Spinal cord (tissue), 10 donors: ENCODE data around the gene VPS37D. TPM values are rescaled to one million over a fixed set of nuclear protein-coding genes. Genes with fewer than 3 reads are reported as not detected.
"Not testable (repeated sequence)": the region's sequence is repeated elsewhere in the genome, so short reads cannot be mapped to it uniquely, and the experiment has no call there.

Experiments used
- DNase-seq, 6 donors: peaks; one replicate each; pipeline versions ENCODE4 v3.0.0 to v3.0.0-alpha.2; 2013 to 2015; ENCODE audit warnings: low spot score in 6 of 6, low read depth in 4 of 6
- H3K27ac ChIP-seq: one replicate; pipeline ENCODE4 v1.5.1; 2013; ENCODE audit warnings: low read depth, low read length, control low read depth
- H3K27me3 ChIP-seq: one replicate; pipeline ENCODE4 v1.6.1; 2013; ENCODE audit warnings: low read length; ENCODE audit not compliant: control insufficient read depth, insufficient read depth
- H3K36me3 ChIP-seq: one replicate; pipeline ENCODE4 v1.6.1; 2013; ENCODE audit warnings: low read length; ENCODE audit not compliant: control insufficient read depth, insufficient read depth
- H3K4me1 ChIP-seq: one replicate; pipeline ENCODE4 v1.6.1; 2013; ENCODE audit warnings: low read length; ENCODE audit not compliant: control insufficient read depth, insufficient read depth
- H3K4me3 ChIP-seq: one replicate; pipeline ENCODE4 v1.5.1; 2013; ENCODE audit warnings: low read depth, low read length, control low read depth
- H3K9me3 ChIP-seq: one replicate; pipeline ENCODE4 v1.6.1; 2013; ENCODE audit warnings: low read length; ENCODE audit not compliant: control insufficient read depth, insufficient read depth
- WGBS: methylation state at CpG from one replicate; pipeline ENCODE4 v1.1.5; 2013; ENCODE audit warnings: missing lambda C conversion rate; ENCODE audit not compliant: insufficient coverage; 5-methylcytosine and 5-hydroxymethylcytosine counted together
- polyA plus RNA-seq, 2 donors: library from polyadenylated mRNA; unstranded; fragments of 120-200 nt; gene quantifications; one replicate each; pipeline ENCODE4 v1.2.1, GENCODE V29; 2013; ENCODE audit not compliant: insufficient read length in 2 of 2
- total RNA-seq, 2 donors: library from RNA; depleted of rRNA in 1 of 2; stranded (reverse); fragments of 120-200 nt in 1 of 2; fragments of >200 nt in 1 of 2; gene quantifications; one replicate each; pipeline versions ENCODE4 v1.2.3 to v1.2.4, GENCODE V29; 2013 to 2014
- donor health status: healthy.

VPS37D gene
- total and polyA plus RNA-seq, 4 donors, result 8.9 to 29.2 (median 21.0) TPM

DNA sequence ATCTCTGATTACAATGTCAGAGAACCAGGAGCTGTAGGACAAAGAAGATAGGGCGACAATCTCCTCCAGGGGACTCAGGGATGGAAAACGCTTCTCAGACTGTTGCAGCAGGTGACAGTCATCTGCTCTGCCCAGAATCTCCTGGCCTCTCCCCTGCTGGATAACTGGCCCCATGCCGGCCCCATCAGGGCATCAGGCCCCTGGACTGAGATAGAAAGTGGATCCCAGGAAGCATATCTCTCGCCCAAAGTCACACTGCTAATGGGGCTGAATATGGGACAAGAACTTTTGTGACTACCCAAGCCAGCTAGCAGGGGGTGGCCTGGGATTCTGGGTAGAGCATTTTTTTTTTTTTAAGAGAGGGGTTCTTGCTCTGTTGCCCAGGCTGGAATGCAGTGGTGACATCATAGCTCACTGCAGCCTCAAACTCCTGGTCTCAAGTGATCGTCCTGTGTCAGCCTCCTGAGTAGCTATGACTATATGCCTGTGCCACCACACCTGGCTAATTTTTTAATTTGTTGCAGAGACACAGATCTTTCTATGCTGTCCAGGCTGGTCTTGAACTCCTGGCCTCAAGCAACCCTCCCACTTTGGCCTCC is 22.8 kb upstream of the VPS37D start:
- H3K27me3 ChIP-seq, result peaks cover 40% of the 10 kb centered on the region

DNA sequence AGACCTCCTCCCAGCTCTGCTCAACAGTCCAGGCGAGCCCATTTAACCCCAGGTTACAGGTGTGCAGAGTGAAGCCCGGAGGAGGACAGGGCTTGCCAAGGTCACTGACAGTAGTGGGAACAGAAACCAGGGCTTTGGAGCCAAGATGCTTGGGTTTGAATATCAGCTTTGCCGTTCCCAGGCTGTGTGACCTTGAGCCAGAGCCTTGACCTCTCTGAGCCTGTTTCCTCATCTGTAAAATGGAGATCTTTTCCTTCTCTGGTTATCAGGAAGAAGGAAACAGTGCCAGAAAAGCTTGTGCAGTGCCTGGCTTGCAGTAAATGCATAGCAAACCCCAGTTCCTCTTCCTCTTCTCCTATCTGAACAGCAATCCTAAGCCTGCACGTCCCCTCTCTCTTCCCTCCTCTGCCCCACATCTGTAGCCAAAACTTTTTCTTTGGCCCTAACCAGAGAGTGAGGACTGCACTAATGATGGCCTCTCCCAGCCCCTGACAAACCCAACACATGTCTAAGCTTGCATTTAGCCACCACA is 21.9 kb upstream of the VPS37D start:
- H3K4me1 ChIP-seq, result peaks cover 11% of the 10 kb centered on the region
- H3K9me3 ChIP-seq, result no peaks in the 10 kb centered on the region
- H3K27me3 ChIP-seq, result peaks cover 48% of the 10 kb centered on the region
- H3K27ac ChIP-seq, result no peak overlapping the region
- DNase-seq, result no peak
- H3K4me3 ChIP-seq, result no peak overlapping the region
- 71% methylated on average over 2 of the region's 4 CpGs for WGBS
- H3K36me3 ChIP-seq, result no peaks in the 10 kb centered on the region

More for the DNA sequence above, 22.8 kb upstream of the VPS37D start:
- Histone ChIP-seq H3K4me3 (no peak overlapping the region), H3K36me3 (no peaks in the 10 kb centered on the region), H3K4me1 (peaks cover 11% of the 10 kb centered on the region), H3K9me3 (no peaks in the 10 kb centered on the region), H3K27ac (no peak overlapping the region)
- WGBS, result 50% methylated on average over 5 of the region's 5 CpGs
- no peak for DNase-seq

- H3K36me3 ChIP-seq, result no peaks in the 10 kb centered on the region
- WGBS, result 38% methylated on average over 16 of the region's 16 CpGs
- H3K27me3 ChIP-seq, result peaks cover 52% of the 10 kb centered on the region
- H3K27ac ChIP-seq, result no peak overlapping the region
- H3K4me3 ChIP-seq, result no peak overlapping the region
- no peaks in the 10 kb centered on the region for H3K9me3 ChIP-seq
- no peak for DNase-seq
- peaks cover 11% of the 10 kb centered on the region for H3K4me1 ChIP-seq
Measured at GRCh38 chr7:73646785-73647724, 20.6 kb upstream of the VPS37D start.

GRCh38 chr7:73647725-73648592 is 19.7 kb upstream of the VPS37D start:
- H3K27ac ChIP-seq, result no peak overlapping the region
- H3K4me1 ChIP-seq, result peaks cover 11% of the 10 kb centered on the region
- no peaks in the 10 kb centered on the region for H3K9me3 ChIP-seq
- H3K4me3 ChIP-seq, result no peak overlapping the region
- DNase-seq, result no peak
- no peaks in the 10 kb centered on the region for H3K36me3 ChIP-seq
- under 1% methylated on average over 62 of the region's 62 CpGs for WGBS
- peaks cover 52% of the 10 kb centered on the region for H3K27me3 ChIP-seq

- 20% methylated on average over 1 of the region's 1 CpG for WGBS
- Histone ChIP-seq H3K36me3 (no peaks in the 10 kb centered on the region), H3K27me3 (peaks cover 52% of the 10 kb centered on the region), H3K4me1 (peaks cover 11% of the 10 kb centered on the region), H3K4me3 (no peak overlapping the region), H3K27ac (no peak overlapping the region), H3K9me3 (no peaks in the 10 kb centered on the region)
- DNase-seq, result no peak
Measured at GRCh38 chr7:73648593-73649332, 18.9 kb upstream of the VPS37D start.

DNA sequence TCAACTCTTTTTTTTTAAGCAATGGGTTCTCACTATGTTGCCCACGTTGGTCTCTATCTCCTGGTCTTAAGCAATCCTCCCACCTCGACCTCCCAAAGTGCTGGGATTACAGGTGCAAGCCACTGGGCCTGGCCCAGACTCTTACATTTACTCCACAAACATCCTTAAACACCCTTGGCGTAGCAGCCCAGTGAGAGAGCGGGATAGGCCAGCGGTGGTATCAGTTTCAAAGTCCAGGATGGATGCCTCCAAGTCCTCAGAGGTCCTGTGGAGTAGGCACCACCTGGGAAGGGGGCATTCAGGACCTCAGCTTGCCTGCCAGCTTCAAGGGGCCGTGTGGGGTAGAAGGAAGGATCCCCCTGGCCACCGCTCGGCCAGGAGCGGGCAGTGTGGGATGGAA is 18.1 kb upstream of the VPS37D start:
- Histone ChIP-seq H3K4me3 (no peak overlapping the region), H3K9me3 (no peaks in the 10 kb centered on the region), H3K27me3 (peaks cover 52% of the 10 kb centered on the region), H3K36me3 (no peaks in the 10 kb centered on the region), H3K27ac (no peak overlapping the region), H3K4me1 (peaks cover 11% of the 10 kb centered on the region)
- DNase-seq, result no peak
- WGBS, result 50% methylated on average over 5 of the region's 9 CpGs

GRCh38 chr7:73650524-73650923 is 17.1 kb upstream of the VPS37D start:
- Histone ChIP-seq H3K4me1 (peaks cover 11% of the 10 kb centered on the region), H3K4me3 (no peak overlapping the region), H3K27me3 (peaks cover 50% of the 10 kb centered on the region), H3K27ac (no peak overlapping the region), H3K36me3 (no peaks in the 10 kb centered on the region), H3K9me3 (no peaks in the 10 kb centered on the region)
- WGBS, result 57% methylated on average over 3 of the region's 5 CpGs
- DNase-seq, result no peak

- Histone ChIP-seq H3K4me3 (no peak overlapping the region), H3K27ac (no peak overlapping the region)
- 70% methylated on average over 4 of the region's 11 CpGs for WGBS
Measured at GRCh38 chr7:73652541-73652949, 15.1 kb upstream of the VPS37D start.

DNA sequence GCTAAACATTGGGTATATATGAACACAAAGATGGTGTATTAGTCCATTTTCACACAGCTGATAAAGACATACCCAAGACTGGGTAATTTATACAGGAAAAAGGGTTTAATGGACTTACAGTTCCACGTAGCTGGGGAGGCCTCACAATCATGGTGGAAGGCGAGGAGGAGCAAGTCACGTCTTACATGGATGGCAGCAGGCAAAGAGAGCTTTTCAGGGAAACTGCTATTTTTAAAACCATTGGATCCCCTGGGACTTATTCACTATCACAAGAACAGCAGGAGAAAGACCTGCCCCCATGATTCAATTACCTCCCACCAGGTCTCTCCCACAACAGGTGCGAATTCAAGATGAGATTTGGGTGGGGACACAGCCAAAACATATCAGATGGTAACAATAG is 12.3 kb upstream of the VPS37D start:
- 95% methylated on average over 2 of the region's 4 CpGs for WGBS
- H3K4me1 ChIP-seq, H3K9me3 ChIP-seq, H3K36me3 ChIP-seq, H3K27ac ChIP-seq, DNase-seq, H3K27me3 ChIP-seq, H3K4me3 ChIP-seq: not testable (repeated sequence)

More at GRCh38 chr7:73652541-73652949, 15.1 kb upstream of the VPS37D start:
- H3K9me3 ChIP-seq, result no peaks in the 10 kb centered on the region
- H3K27me3 ChIP-seq, result peaks cover 30% of the 10 kb centered on the region
- H3K36me3 ChIP-seq, result no peaks in the 10 kb centered on the region
- DNase-seq, result no peak
- H3K4me1 ChIP-seq, result peaks cover 6% of the 10 kb centered on the region
